SK-N-SH treated with all-trans-retinoic acid at 6 μM for 48 hours (cell line): ENCODE results near the gene CLNS1A.

Source experiments
- ATAC-seq: fragments of 200-7000 bp; cut with Tn5 transposase; 3 replicates; pipeline ENCODE4 v1.9.1; 2020; ENCODE audit warnings: mild to moderate bottlenecking, moderate library complexity
- ARNTL ChIP-seq: fragments of 450-650 bp; formaldehyde crosslinking; IDR thresholded peaks from 2 replicates; pipeline ENCODE4 v1.5.0; 2020; ENCODE audit warnings: low read depth, mild to moderate bottlenecking, moderate library complexity, borderline replicate concordance
- BACH2 ChIP-seq: fragments of 250-450 bp; sonication (Bioruptor Pico); IDR thresholded peaks from 2 replicates; pipeline ENCODE4 v1.9.0; 2021; ENCODE audit warnings: mild to moderate bottlenecking, borderline replicate concordance
- CREB5 ChIP-seq: fragments of 250-450 bp; sonication (Bioruptor Pico); IDR thresholded peaks from 2 replicates; pipeline ENCODE4 v1.5.1; 2020; ENCODE audit warnings: low read depth, mild to moderate bottlenecking, moderate library complexity
- CSDC2 ChIP-seq: fragments of 250-450 bp; sonication (Bioruptor Pico); IDR thresholded peaks from 2 replicates; pipeline ENCODE4 v1.5.0; 2020; ENCODE audit warnings: mild to moderate bottlenecking, moderate library complexity
- CSRNP3 ChIP-seq: fragments of 250-450 bp; sonication (Bioruptor Pico); IDR thresholded peaks from 2 replicates; pipeline ENCODE4 v1.5.1; 2021; ENCODE audit warnings: mild to moderate bottlenecking, moderate library complexity
- ESRRG ChIP-seq: fragments of 250-450 bp; sonication (Bioruptor Pico); IDR thresholded peaks from 2 replicates; pipeline ENCODE4 v1.6.1; 2021; ENCODE audit warnings: mild to moderate bottlenecking
- GLIS3 ChIP-seq: fragments of 250-450 bp; sonication (Bioruptor Pico); IDR thresholded peaks from 2 replicates; pipeline ENCODE4 v1.5.0; 2020; ENCODE audit warnings: mild to moderate bottlenecking, moderate library complexity
- ISL1 ChIP-seq: fragments of 250-450 bp; sonication (Bioruptor Pico); IDR thresholded peaks from 2 replicates; pipeline ENCODE4 v2.1.2; 2022; ENCODE audit warnings: mild to moderate bottlenecking, moderate library complexity
- OSR1 ChIP-seq: fragments of 250-450 bp; sonication (Bioruptor Pico); IDR thresholded peaks from 2 replicates; pipeline ENCODE4 v1.8.0; 2022; ENCODE audit warnings: moderate library complexity, mild to moderate bottlenecking, inconsistent platforms
- PATZ1 ChIP-seq: fragments of 250-450 bp; sonication (Bioruptor Pico); IDR thresholded peaks from 2 replicates; pipeline ENCODE4 v1.8.0; 2020; ENCODE audit warnings: mild to moderate bottlenecking, moderate library complexity, borderline replicate concordance
- POU6F1 ChIP-seq: fragments of 250-450 bp; sonication (Bioruptor Pico); IDR thresholded peaks from 2 replicates; pipeline ENCODE4 v1.8.0; 2021; ENCODE audit warnings: low read depth, mild to moderate bottlenecking, moderate library complexity, borderline replicate concordance
- PPARA ChIP-seq: fragments of 250-450 bp; sonication (Bioruptor Pico); IDR thresholded peaks from 2 replicates; pipeline ENCODE4 v1.5.0; 2020; ENCODE audit warnings: mild to moderate bottlenecking, borderline replicate concordance
- SNAI2 ChIP-seq: fragments of 250-450 bp; sonication (Bioruptor Pico); IDR thresholded peaks from 2 replicates; pipeline ENCODE4 v1.5.0; 2020; ENCODE audit warnings: mild to moderate bottlenecking, moderate library complexity
- TOX ChIP-seq: fragments of 250-450 bp; sonication (Bioruptor Pico); IDR thresholded peaks from 2 replicates; pipeline ENCODE4 v1.8.0; 2021; ENCODE audit warnings: mild to moderate bottlenecking, moderate library complexity, borderline replicate concordance
- TSHZ2 ChIP-seq: fragments of 250-450 bp; sonication (Bioruptor Pico); IDR thresholded peaks from 2 replicates; pipeline ENCODE4 v1.5.0; 2020; ENCODE audit warnings: mild to moderate bottlenecking, moderate library complexity
- ZC3H10 ChIP-seq: fragments of 250-450 bp; sonication (Bioruptor Pico); IDR thresholded peaks from 2 replicates; pipeline ENCODE4 v1.5.1; 2021; ENCODE audit warnings: mild to moderate bottlenecking, moderate library complexity
- ZFP3 ChIP-seq: fragments of 250-450 bp; sonication (Bioruptor Pico); IDR thresholded peaks from 2 replicates; pipeline ENCODE4 v1.5.0; 2020; ENCODE audit warnings: mild to moderate bottlenecking, moderate library complexity
- ZFP30 ChIP-seq: fragments of 450-650 bp; formaldehyde crosslinking; IDR thresholded peaks from 2 replicates; pipeline ENCODE4 v1.5.0; 2022; ENCODE audit warnings: mild to moderate bottlenecking, moderate library complexity
- ZNF565 ChIP-seq: fragments of 450-650 bp; formaldehyde crosslinking; conservative IDR thresholded peaks from 2 replicates; pipeline ENCODE4 v1.5.0; 2020; ENCODE audit warnings: low read depth, mild to moderate bottlenecking, moderate library complexity
- ZNF8 ChIP-seq: fragments of 450-650 bp; formaldehyde crosslinking; IDR thresholded peaks from 2 replicates; pipeline ENCODE4 v1.5.0; 2020; ENCODE audit warnings: mild to moderate bottlenecking, moderate library complexity

CLNS1A gene

GRCh38 chr11:77650123-77650522 is 12.5 kb upstream of the CLNS1A start (continued):
- no peak for TF ChIP-seq ZNF8 (CRISPR knock-in tag)

GRCh38 chr11:77647654-77648305 is 10.2 kb upstream of the CLNS1A start:
- TF ChIP-seq ZC3H10 (CRISPR knock-in tag) (no peak), ARNTL (CRISPR knock-in tag) (no peak), ZNF565 (no peak), SNAI2 (no peak), PATZ1 (CRISPR knock-in tag) (no peak), BACH2 (CRISPR knock-in tag) (no peak), ZFP30 (CRISPR knock-in tag) (no peak), CSRNP3 (CRISPR knock-in tag) (no peak), ZFP3 (CRISPR knock-in tag) (no peak), TOX (CRISPR knock-in tag) (no peak), ZNF8 (CRISPR knock-in tag) (no peak), TSHZ2 (CRISPR knock-in tag) (no peak), ISL1 (no peak), OSR1 (CRISPR knock-in tag) (no peak)
- TF ChIP-seq, all 23 proteins: peak for 0
- ATAC-seq = peak; percentile 32; the same call in 1 of the 3 replicates

GRCh38 chr11:77644887-77645286 is 7.3 kb upstream of the CLNS1A start:
- no peak for TF ChIP-seq ZFP3 (CRISPR knock-in tag)
- ATAC-seq = no peak

- TF ChIP-seq ESRRG (CRISPR knock-in tag) (no peak), GLIS3 (no peak), PPARA (CRISPR knock-in tag) (no peak), ZC3H10 (CRISPR knock-in tag) (no peak), TSHZ2 (CRISPR knock-in tag) (no peak), POU6F1 (CRISPR knock-in tag) (no peak), CSDC2 (CRISPR knock-in tag) (no peak), CREB5 (no peak), ISL1 (no peak)
Observed at GRCh38 chr11:77642228-77642627, 4.6 kb upstream of the CLNS1A start.

More at GRCh38 chr11:77642228-77642627, 4.6 kb upstream of the CLNS1A start:
- ATAC-seq = no peak
